ENCODE results near the gene HMCN1. TPM values are rescaled to one million over a fixed set of nuclear protein-coding genes. Genes with fewer than 3 reads are reported as not detected.

The HMCN1 gene
- total RNA-seq, 1 donor from 2014 or later, result 80.0 TPM

DNA sequence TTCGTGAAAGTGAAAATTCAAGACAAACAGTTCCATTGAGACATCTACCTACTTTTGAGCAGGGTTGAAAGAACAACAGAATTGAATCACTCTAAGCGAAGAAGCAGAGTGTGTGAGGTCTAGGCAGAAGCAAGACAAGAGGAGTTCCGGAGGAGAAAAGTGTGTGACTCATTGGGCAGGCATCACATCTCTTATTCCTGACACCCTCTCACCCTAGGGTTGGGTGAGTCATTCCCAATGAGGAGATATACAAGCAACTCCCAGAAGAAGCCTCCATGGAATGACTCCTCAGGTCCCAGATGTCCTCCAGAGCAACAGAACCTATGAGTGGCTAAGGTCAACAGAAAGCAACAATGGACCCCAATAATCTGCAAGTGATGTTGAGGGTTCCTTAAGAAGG, 502.7 kb downstream of the HMCN1 start:
- no peak for TF ChIP-seq CTCF (IDR thresholded peaks at IDR 0.05)
- no peak overlapping the region for H3K27ac Mint-ChIP-seq (ENCODE audit: unreplicated experiment)
- peaks cover 5% of the 10 kb centered on the region for H3K9me3 Mint-ChIP-seq (ENCODE audit: low read depth)
- no peak overlapping the region for H3K4me3 Mint-ChIP-seq (ENCODE audit: unreplicated experiment)
- H3K27me3 Mint-ChIP-seq (ENCODE audit: low read depth), result no peaks in the 10 kb centered on the region
- H3K36me3 Mint-ChIP-seq (ENCODE audit: low read depth), result no peaks in the 10 kb centered on the region
- H3K4me1 Mint-ChIP-seq (ENCODE audit: low read depth), result peaks cover 23% of the 10 kb centered on the region
- DNase-seq (ENCODE audit: low spot score), result no peak

DNA sequence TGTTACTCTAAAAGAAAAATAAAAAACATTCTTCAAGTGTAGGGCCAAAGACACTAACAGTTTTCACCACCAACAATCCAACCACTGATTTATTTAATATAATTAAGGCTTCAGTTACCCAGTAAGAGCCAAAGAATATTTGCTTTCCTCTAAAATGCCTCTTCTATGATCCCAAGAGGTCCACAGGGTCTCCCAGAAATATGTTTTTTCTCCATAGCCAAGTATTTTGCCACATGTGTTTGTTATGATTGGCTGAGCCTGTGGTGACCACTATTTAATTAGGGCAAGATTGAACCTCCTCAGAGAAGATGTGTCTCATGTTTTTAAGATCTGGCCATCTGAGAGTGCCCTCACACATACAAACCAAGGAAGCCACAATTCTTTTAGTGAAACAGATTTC, 505.0 kb downstream of the HMCN1 start:
- TF ChIP-seq CTCF (IDR thresholded peaks at IDR 0.05), result no peak
- Mint-ChIP-seq H3K27ac (ENCODE audit: unreplicated experiment) (peak overlapping the region; percentile 4), H3K4me1 (ENCODE audit: low read depth) (peaks cover 23% of the 10 kb centered on the region), H3K4me3 (ENCODE audit: unreplicated experiment) (no peak overlapping the region), H3K36me3 (ENCODE audit: low read depth) (no peaks in the 10 kb centered on the region), H3K27me3 (ENCODE audit: low read depth) (no peaks in the 10 kb centered on the region), H3K9me3 (ENCODE audit: low read depth) (peaks cover 5% of the 10 kb centered on the region)
- no peak for DNase-seq (ENCODE audit: low spot score)

DNA sequence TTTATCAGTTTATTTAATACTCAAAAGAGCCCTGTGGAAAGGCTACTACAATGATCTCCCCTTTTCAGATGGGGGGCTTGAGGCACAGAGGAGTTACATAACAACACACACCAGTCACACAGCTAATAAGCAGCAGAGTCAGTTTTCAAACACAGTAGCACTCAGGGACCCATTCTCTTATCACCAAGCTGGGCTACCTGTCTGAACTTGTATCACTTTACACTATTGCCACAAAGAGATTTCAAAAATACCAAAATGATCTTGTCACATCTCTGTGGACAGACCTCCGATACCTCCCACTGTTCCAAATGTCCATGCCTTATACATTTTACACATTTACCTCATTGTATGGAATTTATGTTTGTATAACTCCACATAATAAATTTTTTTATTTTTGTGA, 506.2 kb downstream of the HMCN1 start:
- peaks cover 5% of the 10 kb centered on the region for H3K9me3 Mint-ChIP-seq (ENCODE audit: low read depth)
- H3K36me3 Mint-ChIP-seq (ENCODE audit: low read depth), result no peaks in the 10 kb centered on the region
- TF ChIP-seq CTCF (IDR thresholded peaks at IDR 0.05), result no peak
- no peak overlapping the region for H3K4me3 Mint-ChIP-seq (ENCODE audit: unreplicated experiment)
- H3K27me3 Mint-ChIP-seq (ENCODE audit: low read depth), result no peaks in the 10 kb centered on the region
- DNase-seq (ENCODE audit: low spot score), result no peak
- H3K4me1 Mint-ChIP-seq (ENCODE audit: low read depth), result peaks cover 23% of the 10 kb centered on the region
- no peak overlapping the region for H3K27ac Mint-ChIP-seq (ENCODE audit: unreplicated experiment)

All from chondrocyte (in vitro differentiated cells).